ENCODE data around the gene TMPRSS6.
"Not testable (repeated sequence)": the region's sequence is repeated elsewhere in the genome, so short reads cannot be mapped to it uniquely, and the experiment has no call there.

The TMPRSS6 gene

DNA sequence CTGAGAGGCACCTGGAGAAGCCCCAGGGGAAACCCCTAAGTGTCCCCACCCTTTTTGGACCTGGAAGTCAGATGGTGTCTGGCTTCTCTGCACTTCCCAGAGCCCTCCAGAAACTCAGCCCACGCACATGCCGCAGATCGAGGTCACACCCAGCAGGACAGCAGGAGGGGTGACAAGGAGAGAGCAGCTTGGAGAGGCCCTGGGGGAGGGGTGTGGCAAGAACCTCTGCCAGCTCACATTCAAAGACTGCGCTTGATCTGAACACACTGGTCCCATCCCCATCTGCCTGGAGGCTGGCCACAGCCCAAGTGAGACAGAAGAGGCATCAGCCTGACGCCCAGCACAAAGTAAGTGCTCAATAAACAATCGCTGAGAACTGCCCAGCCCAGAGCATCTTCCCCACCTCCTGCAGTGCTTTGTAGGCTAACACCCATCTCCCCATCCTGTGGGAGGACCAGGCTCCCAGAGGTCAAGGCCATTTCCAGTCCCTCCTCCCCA, 21.4 kb downstream of the TMPRSS6 start:
- no peak for DNase-seq (ENCODE audit: low read depth)

- no peak for DNase-seq (ENCODE audit: low read depth)
Measured at GRCh38 chr22:37086184-37086583, 23.3 kb downstream of the TMPRSS6 start.

GRCh38 chr22:37084385-37084784, 25.1 kb downstream of the TMPRSS6 start:
- DNase-seq (ENCODE audit: low read depth), result no peak

GRCh38 chr22:37083914-37084313, 25.6 kb downstream of the TMPRSS6 start:
- DNase-seq (ENCODE audit: low read depth), result no peak

- DNase-seq (ENCODE audit: low read depth), result no peak
Measured at GRCh38 chr22:37082251-37082873, 27.2 kb downstream of the TMPRSS6 start.

- DNase-seq (ENCODE audit: low read depth), result no peak
Measured at GRCh38 chr22:37080838-37081237, 28.7 kb downstream of the TMPRSS6 start.

GRCh38 chr22:37080438-37080837, 29.1 kb downstream of the TMPRSS6 start:
- DNase-seq (ENCODE audit: low read depth), result no peak

DNA sequence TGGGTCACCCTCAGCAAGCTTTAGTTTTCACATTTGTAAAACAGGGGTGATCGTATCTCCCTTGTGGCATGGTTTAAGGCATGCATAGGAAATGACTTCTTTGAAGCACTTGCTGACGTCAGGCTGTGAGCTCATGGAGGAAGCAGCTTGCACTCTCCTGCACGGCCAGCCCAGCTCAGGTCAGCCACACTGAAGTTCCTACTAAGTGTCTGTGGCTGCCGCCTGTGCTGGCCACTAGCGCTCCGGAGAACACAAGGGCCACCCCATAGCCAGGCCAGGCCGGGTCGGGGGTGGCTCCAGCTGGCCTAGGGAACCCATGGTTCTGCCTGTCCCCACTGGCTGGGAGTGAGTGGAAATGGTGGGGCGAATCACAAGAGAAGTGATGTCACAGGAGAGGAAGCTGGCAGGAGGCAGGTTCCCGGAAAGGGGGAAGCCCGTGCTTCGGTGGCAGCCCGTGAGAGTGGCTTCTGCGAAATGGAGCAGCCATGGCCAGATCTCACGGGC, 29.8 kb downstream of the TMPRSS6 start:
- no peak for DNase-seq (ENCODE audit: low read depth)

GRCh38 chr22:37079158-37079557, 30.4 kb downstream of the TMPRSS6 start:
- no peak for DNase-seq (ENCODE audit: low read depth)

DNA sequence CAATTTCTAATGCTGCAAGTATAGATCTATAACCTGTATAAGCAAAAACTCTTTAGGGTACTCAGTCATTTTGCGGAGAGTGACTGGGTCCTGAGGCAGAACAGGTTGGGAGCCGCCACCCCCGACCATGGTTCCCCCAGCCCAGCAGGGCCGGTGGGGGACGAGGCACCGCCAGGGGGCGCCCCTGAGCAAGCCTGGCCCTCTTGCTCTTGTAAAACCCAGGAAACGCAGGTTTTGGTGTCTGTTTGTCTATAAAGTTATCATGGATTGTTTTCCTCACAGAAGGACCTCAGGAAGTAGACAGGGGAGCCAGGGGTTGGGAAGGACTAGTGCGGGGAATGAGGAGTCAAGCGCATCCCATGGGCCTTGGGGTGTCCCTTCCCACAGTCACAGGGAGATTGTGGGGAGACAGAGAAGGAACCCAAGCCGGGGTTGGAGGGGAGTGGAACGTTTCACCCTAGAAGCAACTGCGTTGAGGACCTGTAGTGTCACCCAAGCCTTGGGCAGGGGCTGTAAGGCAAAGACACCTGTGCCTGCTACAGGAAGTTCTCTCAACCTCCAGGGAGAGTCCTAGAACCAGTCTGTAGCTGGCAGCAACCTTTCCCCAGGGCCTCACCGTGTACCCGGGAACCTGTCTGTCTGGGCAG, 31.6 kb downstream of the TMPRSS6 start:
- DNase-seq (ENCODE audit: low read depth), result peak; percentile 12

DNA sequence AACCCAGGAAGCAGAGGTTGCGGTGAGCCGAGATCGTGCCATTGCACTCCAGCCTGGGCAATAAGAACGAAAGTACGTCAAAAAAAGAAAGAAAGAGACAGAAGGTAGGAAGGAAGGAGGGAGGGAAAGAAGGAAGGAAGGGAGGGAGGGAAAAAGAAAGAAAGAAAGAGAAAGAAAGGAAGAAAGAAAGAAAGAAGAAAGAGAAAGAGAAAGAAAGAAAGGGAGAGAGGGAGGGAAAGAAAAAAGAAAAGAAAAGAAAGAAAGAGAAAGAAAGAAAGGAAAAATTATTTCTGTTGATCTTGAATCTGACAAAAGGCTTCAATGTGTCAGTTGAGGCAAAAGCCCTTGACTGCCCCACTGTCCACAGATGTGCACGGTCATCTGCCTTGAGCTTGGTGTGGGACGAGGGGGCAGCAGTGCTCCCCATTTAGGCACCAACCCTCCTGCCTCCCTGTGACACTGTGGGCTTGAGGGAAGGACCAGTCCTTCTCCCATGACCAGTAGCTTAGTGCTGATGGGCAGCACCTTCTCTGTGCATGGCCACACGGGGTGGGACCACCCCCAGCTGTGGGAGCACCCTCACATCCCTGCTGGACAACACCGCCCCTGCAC, 33.6 kb downstream of the TMPRSS6 start:
- DNase-seq (ENCODE audit: low read depth), result no peak

- no peak for DNase-seq (ENCODE audit: low read depth)
Measured at GRCh38 chr22:37075046-37075445, 34.5 kb downstream of the TMPRSS6 start.

DNA sequence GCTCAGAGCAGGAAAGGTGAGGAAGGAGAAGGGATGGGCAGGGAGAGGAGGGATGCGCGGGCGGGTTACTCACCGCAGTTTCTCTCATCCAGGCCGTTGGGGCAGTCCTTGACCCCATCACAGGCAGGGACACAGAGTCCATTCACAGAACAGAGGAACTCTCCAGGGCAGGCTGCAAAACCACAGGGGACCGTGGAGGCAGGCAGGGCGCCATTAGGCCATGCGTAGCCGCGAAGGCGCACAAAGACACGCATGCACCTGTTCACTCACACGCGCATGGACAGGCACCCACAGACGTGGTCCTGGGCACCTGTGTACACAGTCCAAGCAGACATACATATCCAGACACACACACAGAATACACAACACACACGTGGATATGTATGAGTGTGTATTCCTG, 35.0 kb downstream of the TMPRSS6 start:
- no peak for DNase-seq (ENCODE audit: low read depth)

DNA sequence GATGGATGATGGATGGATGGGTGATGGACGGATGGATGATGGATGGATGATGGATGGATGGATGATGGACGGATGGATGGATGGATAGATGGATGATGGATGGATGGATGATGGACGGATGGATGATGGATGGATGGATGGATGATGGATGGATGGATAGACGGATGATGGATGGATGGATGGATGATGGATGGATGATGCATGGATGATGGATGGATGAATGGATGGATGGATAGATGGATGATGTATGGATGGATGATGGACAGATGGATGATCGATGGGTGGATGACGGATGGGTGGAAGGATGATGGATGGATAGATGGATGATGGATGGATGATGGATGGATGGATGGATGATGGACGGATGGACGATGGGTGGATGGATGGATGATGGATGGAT, 36.8 kb downstream of the TMPRSS6 start:
- no peak for DNase-seq (ENCODE audit: low read depth)

GRCh38 chr22:37071850-37072592, 37.5 kb downstream of the TMPRSS6 start:
- not testable (repeated sequence) for DNase-seq (ENCODE audit: low read depth)

- DNase-seq (ENCODE audit: low read depth), result no peak
Measured at GRCh38 chr22:37070744-37071143, 38.8 kb downstream of the TMPRSS6 start.

- DNase-seq (ENCODE audit: low read depth), result no peak
Measured at GRCh38 chr22:37070334-37070733, 39.2 kb downstream of the TMPRSS6 start.

DNA sequence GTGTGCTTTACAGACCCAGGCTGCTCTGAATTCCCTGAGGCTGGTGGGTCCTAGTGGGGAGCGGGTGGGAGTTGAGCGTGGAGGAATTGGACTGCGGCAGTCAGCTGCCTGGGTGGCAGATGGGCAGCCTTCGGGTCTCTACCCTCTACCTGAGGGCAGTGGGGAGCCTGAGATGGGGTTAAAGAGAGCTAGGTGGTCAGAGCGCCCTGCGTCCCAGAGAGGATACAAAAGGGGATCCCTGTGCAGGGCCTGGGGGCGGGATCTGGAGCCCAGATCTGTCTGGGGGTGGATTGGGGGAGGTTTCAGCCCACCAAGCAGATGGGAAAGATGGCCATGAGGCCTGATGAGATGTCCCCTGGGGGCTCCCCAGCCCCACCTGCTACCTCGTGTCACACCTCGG, 39.8 kb downstream of the TMPRSS6 start:
- DNase-seq (ENCODE audit: low read depth), result no peak

DNA sequence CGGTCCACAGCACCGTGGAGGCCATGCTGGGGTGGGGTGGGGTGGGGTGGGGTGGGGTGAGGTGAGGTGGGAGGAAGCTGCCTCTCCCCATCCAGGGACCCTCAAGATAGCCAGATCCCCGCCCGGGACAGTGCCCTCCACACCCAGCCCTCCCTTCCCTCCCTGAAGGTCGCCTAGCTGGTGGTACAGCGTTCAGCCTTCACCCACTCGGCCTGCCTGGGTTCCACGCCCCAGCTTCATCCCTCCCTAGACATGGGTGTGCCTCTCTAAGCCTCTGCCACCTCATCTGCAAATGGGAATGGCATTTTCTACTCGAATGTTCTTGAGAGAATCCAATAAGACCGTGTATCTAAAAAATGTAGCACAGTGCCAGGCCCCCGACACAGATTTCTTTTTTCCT, 40.2 kb downstream of the TMPRSS6 start:
- DNase-seq (ENCODE audit: low read depth), result no peak

DNA sequence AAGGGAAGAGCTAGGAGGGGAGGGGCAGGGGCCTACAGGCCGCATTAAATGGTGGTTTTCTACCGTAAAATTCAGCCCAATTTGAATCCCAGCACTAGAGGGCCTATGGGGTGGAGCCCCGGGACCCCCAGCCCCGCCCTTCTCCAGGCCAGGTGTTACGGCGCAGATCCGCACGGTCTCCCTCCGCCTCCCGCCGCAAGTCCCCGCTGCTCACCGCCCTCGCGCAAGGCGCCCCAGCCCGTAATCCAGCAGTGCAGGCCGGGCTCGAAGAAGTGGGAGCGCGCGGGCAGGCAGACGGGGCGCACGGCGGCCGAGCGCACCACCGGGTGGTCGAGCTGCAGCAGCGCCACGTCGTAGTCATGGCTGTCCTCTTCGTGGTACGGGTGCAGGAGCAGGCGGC, 40.7 kb downstream of the TMPRSS6 start:
- no peak for DNase-seq (ENCODE audit: low read depth)

- no peak for DNase-seq (ENCODE audit: low read depth)
Measured at GRCh38 chr22:37067428-37067827, 42.1 kb downstream of the TMPRSS6 start.

DNA sequence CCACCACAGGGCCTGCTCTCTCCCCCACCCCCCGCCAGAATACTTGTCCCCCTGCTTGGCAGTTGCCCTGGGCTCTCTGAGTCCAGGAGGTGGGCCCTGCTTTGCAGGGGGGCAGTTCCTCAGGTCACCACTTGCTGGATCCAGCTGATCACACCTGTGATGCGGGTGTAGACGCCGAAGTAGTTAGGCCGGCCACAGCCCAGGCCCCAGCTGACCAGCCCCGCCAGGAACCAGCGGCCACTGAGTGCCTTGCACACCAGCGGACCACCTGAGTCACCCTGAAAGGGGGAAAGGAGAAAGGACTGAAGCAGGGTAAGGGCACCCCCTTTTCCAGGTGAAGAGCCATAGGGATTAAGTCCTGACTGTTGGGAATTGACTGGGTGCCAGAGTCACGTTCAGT, 43.6 kb downstream of the TMPRSS6 start:
- no peak for DNase-seq (ENCODE audit: low read depth)

GRCh38 chr22:37065180-37065579, 44.3 kb downstream of the TMPRSS6 start:
- no peak for DNase-seq (ENCODE audit: low read depth)
